GM19240 (cell line): ENCODE data around the gene PROSER1.
"Not testable (repeated sequence)": the region's sequence is repeated elsewhere in the genome, so short reads cannot be mapped to it uniquely, and the experiment has no call there.

ENCODE experiments used
- DNase-seq: peaks from one replicate; pipeline ENCODE4 v3.0.0; 2011; ENCODE audit warnings: low spot score; ENCODE audit not compliant: insufficient read length

Gene PROSER1

DNA sequence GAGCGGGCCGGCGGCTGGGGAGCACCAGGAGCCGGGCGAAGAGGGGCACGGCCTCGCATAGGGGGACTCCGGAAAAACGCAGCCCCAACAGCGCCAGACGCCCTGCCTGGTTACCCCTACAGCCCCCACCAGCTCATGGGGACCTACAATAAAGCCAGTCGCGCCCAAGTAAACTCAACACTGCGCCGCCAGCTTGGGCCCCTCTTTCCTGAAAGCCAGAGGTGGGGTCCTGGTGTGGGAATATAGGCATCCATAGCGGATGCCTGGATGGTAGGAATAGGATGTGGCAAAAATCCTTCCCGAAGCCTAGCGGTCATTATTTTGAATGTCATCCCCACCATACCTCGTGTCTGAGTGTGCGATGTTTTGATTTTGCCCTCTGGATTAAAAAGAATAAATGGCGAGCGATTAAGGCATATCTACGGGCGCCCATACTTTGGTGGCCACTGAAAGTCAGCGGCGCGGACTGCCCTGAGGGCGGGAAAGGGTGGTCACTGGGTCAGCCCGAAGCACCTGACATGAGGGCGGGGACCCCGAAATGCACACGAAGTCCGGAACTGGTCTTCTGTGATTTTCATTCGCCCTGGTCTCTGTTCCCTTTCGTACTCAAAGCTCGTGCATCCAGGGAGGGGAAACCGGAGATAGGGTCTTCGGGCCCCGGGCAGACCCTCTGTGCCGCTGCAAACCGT lies at the start of gene PROSER1, which contains the start of gene NHLRC3:
PROSER1 (minus strand) TSS at position 210 of the 689 bp plus-strand sequence. CDS start 847 bp downstream, outside the sequence.
NHLRC3 (plus strand) TSS at position 577 of the 689 bp plus-strand sequence. CDS start 184 bp downstream, outside the sequence.
- no peak for DNase-seq

DNA sequence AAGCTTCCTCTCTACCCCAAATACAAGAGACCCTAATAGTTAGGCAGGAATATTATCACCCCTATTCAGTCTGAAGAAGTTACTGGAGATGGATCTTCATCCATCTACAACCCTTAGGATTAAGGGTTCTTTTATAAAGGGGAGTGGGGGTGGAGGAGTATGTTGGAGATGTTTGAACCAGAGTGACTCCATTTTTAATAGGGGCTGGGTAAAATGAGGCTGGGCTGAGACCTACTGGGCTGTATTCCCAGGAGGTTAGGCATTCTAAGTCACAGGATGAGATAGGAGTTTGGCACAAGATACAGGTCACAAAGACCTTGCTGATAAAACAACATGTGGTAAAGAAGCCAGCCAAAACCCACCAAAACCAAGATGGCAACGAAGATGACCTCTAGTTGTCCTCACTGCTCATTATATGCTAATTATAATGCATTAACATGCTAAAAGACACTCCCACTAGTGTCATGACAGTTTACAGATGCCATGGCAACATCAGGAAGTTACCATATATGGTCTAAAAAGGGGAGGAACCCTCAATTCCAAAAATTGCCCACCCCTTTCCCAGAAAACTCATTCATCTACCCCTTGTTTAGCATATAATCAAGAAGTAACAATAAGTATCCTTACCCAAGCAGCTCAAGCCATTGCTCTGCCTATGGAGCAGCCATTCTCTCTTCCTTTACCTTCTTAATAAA lies 48.5 kb upstream of the PROSER1 start:
- not testable (repeated sequence) for DNase-seq

DNA sequence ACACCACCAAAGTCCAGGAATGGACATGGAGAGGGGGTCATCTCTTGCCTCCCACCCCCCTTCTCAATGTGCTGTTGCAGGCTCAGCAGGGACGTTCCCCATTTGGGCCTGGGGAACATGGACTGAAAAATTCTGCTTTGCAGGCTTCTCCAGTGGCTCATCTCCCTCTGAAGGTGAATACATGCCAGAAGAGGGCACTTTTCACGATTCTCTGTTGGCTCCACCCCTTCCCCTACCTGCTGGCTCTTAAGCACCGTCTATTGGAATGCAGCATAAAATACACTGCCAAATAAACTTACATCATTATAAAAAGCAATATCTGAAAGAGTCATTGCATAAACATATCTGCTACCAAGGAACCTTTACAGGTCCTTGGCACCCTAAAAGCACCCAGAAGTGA lies 36.1 kb upstream of the PROSER1 start:
- no peak for DNase-seq

DNA sequence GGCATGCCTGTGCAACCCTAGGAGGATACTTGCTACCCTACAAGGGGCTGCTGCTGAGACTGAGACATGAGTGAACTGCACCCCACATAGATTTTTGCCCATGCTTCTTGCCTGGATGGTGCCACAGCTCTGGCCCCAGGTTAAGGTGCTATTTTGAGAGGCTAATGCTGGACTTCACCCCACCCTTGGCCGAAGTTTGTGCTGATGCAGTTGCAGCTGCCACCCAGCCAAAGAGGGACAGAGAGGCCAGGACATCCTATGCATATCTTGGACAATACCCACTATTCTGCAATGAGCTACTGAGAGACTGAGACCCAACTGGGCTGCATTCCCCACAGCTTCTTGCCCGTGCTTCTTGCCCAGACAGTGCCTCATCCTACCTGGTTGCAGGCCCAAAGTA lies 35.0 kb upstream of the PROSER1 start:
- DNase-seq, result no peak

DNA sequence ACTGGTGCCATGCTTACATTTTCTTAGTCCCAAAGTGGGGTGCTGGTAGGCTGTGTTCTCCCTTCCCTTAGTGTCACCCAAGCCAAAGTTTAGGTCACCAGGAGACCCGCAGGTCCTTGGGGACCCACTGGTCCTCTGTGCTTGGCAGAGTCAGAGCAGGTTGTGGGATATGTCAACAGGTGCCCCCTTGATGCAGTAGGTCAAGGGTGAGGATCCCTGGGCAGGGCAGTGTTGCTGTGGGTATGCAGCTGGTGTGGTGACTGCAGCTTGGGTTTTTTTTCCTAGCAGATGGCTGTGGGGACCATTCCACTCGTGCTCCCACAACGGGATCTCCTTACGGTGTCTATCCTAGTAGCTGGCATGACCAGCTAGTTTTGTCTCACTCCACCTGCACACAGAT lies 24.1 kb upstream of the PROSER1 start:
- no peak for DNase-seq

DNA sequence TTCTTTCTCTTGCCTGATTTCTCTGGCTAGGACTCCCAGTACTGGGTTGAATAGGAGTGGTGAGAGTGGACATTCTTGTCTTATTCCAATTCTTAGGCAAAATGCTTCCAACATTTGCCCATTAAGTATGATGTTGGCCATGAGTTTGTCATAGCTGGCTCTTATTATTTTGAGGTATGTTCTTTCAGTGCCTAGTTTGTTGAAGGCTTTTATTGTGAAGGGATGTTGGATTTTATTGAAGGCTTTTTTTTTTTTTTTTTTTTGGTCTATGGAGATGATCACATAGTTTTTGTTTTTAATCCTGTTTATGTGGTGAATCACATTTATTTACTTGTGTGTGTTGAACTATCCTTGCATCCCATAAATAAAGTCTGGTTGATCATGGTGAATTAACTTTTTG lies 20.2 kb upstream of the PROSER1 start:
- DNase-seq, result no peak

DNA sequence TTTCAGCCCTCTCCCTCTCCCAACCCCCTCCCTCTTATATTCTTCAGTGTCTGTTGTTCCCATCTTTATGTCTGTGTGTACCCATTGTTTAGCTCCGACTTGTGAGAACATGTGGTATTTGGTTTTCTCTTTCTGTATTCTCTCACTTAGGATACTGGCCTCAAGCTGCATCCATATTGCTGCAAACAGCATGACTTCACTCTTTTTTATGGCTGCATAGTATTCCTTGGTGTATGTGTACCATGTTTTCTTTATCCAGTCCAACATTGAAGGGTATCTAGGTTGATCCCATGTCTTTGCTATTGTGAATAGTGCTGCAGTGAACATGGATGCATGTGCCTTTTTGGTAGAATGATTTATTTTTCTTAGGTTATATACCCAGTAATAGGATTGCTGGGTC lies 18.1 kb upstream of the PROSER1 start:
- DNase-seq, result no peak

DNA sequence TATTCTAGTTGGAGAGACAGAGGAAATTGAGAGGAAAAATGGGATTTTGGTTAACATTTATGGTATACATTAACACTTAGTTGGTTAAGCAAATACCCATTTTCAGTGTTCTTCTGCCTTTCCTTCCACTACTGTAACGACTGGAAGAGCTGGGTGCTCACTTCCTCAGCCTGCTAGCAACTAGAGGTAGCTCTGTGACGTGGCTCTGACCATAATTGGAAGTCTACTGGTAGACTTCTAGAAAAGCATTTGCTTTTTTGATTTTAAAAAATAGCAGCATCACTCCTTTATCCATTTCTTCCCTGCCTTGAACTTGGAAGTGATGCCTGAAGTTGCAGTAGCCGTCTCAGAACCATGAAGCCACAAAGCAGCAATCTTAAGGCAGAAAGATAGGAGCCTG lies 16.2 kb upstream of the PROSER1 start:
- no peak for DNase-seq

DNA sequence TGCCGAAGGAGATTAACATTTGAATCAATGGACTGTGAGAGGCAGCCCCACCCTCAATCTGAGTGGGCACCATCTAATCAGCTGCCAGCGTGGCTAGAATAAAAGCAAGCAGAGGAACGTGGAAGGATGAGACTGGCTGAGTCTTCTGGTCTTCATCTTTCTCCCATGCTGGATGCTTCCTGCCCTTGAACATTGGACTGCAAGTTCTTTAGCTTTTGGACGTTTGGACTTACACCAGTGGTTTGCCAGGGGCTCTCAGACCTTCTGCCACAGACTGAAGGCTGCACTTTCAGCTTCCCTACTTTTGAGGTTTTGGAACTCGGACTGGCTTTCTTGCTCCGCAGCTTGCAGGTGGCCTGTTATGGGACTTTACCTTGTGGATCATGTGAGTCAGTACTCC lies 15.1 kb upstream of the PROSER1 start:
- DNase-seq, result no peak

DNA sequence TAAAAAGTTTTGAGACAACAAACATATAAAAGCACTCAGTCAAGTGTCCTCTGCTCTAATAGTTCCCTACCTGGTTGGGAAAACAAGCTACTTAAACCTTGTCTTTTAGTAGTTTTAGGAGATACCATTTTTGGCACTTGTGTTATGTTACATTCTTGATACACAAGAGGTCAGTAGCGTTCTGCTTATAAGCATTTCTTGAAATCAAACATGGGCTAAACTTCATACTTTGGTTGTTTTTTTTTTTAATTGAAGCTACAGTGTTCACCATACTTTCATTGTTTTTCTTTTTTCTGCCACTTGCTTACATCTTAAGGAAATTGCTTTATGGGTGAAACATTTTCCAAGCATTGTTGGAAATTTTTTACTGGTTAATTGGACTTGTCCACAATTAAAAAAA lies 13.3 kb upstream of the PROSER1 start:
- DNase-seq, result no peak

DNA sequence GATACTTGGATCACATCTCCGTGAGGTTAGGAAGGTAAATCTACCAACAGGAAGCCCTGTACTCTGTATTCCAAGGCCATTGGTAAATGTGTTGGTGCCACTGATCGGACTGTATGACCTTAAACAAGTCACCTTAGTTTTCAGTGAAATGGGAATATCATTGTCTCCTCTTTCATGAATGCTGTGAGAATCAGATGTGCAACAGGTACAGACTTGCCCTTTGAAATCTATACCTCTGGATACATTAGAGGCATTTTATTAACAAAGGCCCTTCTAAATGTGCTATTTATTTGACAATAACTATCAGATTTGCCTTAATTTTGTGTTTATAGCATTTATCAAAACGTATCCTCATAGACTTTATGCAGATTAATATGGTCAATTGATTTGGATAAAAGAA lies 11.4 kb upstream of the PROSER1 start:
- no peak for DNase-seq

DNA sequence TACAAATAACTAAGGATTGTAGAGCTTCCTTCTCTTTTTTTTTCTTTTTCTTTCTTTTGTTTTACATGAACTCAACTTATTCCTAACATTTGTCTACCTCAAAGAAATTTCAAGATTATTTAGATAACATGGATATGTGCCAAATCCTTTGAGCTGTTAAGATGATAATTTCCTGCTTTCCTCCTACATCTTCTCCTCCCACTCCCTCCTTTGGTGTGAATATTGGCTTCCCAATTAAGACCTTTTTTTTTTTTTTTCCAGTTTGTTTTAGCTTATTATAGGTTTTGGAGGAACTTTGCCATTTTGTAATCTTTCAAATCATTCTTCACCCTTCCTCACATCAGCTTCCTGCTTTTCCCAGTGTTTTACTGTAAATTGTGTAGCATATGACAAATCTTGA lies 10.9 kb upstream of the PROSER1 start:
- DNase-seq, result no peak

DNA sequence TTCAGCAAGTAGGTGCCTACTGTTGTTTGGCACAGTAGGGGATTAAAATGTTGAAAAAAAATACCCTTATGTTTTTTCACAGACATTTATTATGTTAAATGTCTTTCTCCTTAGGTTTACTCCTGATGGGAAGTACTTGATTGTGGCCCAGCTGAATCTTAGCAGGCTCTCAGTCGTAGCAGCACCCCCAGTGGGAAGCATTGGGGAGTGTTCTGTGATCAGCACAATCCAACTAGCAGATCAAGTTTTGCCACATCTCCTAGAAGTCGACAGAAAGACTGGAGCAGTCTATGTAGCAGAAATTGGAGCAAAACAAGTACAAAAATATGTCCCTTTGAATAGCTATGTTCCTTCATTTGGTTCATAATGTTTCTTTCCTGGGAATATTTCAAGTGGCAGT lies 9.7 kb upstream of the PROSER1 start:
- DNase-seq, result no peak

DNA sequence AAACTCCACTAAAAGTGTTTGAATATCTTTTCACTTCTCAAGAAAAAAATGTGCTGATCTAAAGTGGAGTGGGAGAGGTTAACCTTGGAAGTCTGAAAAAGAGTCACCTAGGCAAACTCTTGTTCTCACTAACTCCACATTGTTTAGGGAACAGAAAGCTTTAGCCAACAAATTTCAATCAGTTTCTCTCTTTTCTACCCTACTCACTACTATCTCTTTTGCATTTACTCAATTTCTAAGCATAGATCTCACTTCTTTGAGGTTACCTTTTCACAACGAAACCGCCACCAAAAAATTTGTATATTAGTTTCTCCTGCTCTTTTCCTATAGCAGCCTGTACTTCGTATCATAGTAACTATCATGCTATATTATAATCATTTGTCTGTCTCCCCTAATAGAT lies 6.6 kb upstream of the PROSER1 start:
- DNase-seq, result no peak

DNA sequence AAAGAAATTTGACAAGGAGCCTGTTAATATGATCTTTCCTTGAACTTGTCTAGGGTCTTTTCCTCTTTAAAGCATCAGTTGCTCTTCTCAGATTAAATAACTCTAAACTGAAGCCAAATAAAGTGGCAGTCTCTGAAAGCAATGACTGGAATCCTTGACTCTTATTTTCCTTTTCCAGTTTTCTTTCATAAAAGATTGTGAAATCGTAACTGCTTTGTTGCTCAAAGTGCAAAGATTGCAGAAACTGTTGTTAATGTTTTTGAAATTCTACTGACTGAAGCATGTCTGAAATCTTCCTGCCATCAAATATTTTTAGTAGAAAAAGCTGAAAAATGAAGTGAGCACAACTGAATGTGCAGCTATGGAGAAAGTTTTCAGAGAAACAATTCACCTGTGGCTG lies 2.3 kb upstream of the PROSER1 start:
- DNase-seq, result no peak

DNA sequence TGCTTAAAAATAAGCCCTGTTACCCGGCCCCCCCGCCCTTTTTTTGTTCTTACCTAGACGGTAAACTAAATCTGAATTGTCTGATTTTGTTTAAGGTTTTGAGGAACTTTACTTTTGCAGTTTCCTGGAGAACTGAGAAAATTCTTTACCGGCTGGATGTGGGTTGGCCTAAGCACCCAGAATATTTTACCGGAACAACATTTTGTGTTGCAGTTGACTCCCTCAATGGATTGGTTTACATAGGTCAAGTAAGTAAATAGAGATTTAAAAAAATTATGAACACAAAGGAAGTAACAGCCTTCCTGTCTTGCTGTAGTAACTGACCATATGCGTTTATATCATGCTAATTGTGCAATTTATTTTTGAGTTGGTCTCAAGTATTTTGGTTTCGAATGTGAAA lies 1.2 kb upstream of the PROSER1 start:
- no peak for DNase-seq

DNA sequence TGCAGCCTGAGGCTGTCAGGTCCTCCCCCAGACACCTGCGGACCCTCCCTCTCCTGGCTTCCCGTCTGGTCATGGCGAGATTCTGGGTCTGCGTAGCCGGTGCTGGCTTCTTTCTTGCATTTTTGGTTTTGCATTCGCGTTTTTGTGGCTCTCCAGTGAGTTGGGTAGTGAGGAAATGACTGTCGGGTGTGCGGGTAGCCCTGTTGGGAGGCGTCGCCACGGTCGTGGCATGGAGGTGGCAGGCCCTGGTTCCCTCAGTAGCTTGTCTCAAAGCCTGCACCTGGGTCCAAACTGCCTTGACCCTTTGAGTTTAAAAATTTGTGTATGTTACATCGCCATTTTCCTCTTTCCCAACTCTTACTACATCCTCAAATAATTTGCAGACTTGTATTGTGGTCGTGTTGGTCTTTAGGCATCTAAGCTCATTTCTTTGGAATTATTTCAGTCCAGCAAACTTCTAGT lies 711 bp upstream of the PROSER1 start:
- no peak for DNase-seq

DNA sequence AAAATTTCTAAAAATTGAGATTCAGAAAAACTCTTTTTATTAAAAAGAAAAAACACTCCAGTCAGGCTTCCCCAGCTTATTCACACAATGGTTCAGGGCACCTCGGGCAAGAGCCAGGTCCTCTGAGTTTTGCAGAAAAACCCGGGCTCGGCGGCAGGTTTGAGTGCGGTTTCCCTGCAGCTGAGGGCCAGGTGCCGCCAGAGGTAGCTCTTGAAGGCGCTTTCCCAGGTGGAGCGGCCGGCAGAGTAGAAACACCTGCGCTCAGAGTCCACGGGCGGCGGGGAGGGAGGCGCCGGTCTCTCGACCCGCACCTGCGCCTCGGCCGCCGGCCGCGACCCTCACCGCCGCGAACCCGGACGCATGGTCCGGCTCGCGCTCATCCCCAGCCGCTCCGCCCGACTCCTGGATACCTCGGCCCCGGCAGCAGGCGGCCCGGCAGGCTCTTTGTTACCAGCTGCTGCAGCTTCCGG lies 444 bp downstream of the PROSER1 start:
- no peak for DNase-seq

DNA sequence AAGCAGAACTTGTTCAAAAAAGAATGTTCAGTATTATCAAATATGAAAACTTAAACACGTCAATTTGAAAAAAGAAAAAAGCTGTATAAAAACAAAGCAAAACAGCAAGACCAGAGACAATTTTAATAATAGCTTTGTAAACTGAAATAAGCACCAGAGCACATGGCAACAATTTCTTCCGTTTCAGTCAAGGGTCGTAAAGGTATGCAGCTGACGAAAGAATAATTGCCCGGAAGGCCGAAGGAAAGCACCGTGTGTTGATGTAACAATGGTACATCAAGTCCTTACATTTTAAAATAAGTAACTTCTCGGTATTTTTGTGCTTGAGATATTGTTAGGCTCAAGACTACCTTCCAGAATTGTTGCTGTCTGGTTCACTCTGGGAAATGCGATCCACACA lies 1.7 kb downstream of the PROSER1 start:
- DNase-seq, result no peak

DNA sequence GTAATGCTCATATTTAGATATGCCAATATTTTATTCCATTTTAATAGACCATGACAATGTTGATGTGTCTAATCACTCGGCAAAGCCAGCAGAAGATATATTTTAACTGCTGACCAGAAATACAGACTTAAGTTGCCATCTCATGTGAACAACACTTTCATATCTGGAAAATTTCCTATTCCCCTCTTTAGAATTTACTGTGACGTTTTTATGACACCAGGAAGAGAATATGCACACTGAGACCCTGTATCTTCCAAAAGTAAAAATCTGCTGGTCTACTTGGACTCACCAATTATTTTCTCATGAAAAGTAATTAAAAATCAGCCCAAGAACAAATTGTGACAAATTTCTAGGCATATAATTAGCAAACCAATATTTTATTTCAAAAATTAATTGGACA lies 2.1 kb downstream of the PROSER1 start:
- DNase-seq, result no peak

DNA sequence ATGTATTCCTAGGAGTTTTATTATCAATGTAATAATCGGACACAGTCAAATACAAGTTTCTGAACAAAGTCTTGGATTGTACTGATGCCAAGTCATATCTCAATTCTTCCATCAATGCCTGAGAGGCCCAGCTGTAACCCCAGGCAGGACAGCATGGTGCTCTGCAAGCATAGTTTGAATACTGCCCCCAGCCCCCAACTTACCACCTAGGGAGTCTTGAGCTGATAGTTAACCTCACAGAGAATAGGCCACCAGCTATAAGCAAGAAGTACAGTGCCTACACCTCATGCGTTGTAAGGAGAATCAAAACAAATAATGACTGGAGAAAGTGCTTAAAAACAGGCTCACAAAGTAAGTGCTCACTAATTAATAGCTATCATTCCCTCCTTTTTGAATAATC lies 2.7 kb downstream of the PROSER1 start:
- no peak for DNase-seq

DNA sequence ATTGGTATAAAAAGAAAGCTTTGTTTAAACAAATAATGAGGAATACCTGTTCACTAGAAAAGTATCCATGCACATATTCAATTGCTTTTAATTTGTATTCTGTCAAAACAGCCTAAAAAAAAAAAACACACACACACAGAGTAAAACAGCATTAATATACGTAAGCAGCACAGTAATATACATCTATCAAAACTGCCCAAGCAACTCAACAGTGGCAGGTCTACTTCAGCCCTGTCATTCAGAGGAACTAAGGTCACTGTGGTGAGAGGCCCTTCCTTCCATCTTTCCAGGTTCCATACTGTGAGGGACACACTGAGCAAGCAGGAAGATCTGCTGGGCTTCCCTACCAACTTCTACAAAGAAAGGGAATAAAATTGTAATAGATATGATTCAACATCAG lies 3.8 kb downstream of the PROSER1 start:
- no peak for DNase-seq

DNA sequence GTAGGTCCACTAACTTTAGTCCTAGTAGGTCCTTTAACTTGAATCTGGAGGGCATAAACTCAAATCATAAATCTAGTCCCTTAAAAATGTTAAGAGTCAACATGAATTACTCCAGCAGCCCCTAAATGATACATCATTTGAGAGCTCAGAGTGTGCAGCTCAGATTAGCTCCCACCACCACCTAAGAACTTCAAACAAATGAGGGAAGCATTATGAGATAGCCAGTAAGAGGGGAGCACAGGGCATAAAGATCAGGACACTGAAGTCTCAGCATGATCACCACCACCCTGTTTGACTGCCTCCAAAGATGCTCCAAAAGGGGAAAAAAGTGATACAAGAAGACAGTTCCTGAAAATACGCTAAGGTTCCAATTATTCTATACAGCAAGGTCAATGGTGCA lies 5.7 kb downstream of the PROSER1 start:
- no peak for DNase-seq
